Karpas-422 (cell line): ENCODE measurements around the gene ZNF154. TPM values are rescaled to one million over a fixed set of nuclear protein-coding genes. Genes with fewer than 3 reads are reported as not detected.

ENCODE experiments used
- DNase-seq: peaks from one replicate; pipeline ENCODE4 v3.0.0-alpha.2; 2015
- H2AFZ ChIP-seq: fragments of 200-600 bp; sonication (generic); 2 replicates; pipeline ENCODE4 v1.6.1; 2014; ENCODE audit warnings: antibody characterized with exemption, low read length, mixed read lengths
- H3K27ac ChIP-seq: fragments of 200-600 bp; sonication (generic); 2 replicates; pipeline ENCODE4 v1.5.1; 2014; ENCODE audit warnings: mild to moderate bottlenecking, low read length, moderate library complexity
- H3K27me3 ChIP-seq: fragments of 200-600 bp; sonication (generic); 2 replicates; pipeline ENCODE4 v1.6.1; 2014; ENCODE audit warnings: low read length, mixed read lengths
- H3K36me3 ChIP-seq: fragments of 200-600 bp; sonication (generic); 2 replicates; pipeline ENCODE4 v1.6.1; 2014; ENCODE audit warnings: low read length, mixed read lengths; ENCODE audit not compliant: insufficient read depth
- H3K4me1 ChIP-seq: fragments of 200-600 bp; sonication (generic); 2 replicates; pipeline ENCODE4 v1.6.1; 2014; ENCODE audit warnings: mild to moderate bottlenecking, low read length, mixed read lengths
- H3K4me2 ChIP-seq: fragments of 200-600 bp; sonication (generic); 2 replicates; pipeline ENCODE4 v1.6.1; 2014; ENCODE audit warnings: low read length, low read depth, mild to moderate bottlenecking; ENCODE audit not compliant: poor library complexity, severe bottlenecking
- H3K4me3 ChIP-seq: fragments of 200-600 bp; sonication (generic); 2 replicates; pipeline ENCODE4 v1.5.1; 2014; ENCODE audit warnings: mild to moderate bottlenecking, antibody characterized with exemption, low read length, mixed read lengths
- H3K79me2 ChIP-seq: fragments of 200-600 bp; sonication (generic); 2 replicates; pipeline ENCODE4 v1.6.1; 2014; ENCODE audit warnings: mild to moderate bottlenecking, low read length, mixed read lengths
- H3K9ac ChIP-seq: fragments of 200-600 bp; sonication (generic); 2 replicates; pipeline ENCODE4 v1.6.0; 2014; ENCODE audit warnings: low read length
- H3K9me2 ChIP-seq: fragments of 200-600 bp; sonication (generic), shearing (Covaris generic); replicated peaks from 2 replicates; pipeline ENCODE4 v1.6.0; 2014; ENCODE audit warnings: mild to moderate bottlenecking, low read length, moderate library complexity; ENCODE audit not compliant: insufficient read depth
- H3K9me3 ChIP-seq: fragments of 300-700, 200-600 bp; sonication (generic); 2 replicates; pipeline ENCODE4 v1.6.1; 2014; ENCODE audit warnings: low read length, mixed read lengths
- H4K20me1 ChIP-seq: fragments of 200-600 bp; sonication (generic); 2 replicates; pipeline ENCODE4 v1.6.1; 2014; ENCODE audit warnings: mild to moderate bottlenecking, antibody characterized with exemption, low read length, low read depth; ENCODE audit not compliant: insufficient read depth
- total RNA-seq: library from RNA; depleted of rRNA; stranded (reverse); fragments of >200 nt; shearing (Covaris generic); gene quantifications from 2 replicates; pipeline ENCODE4 v1.2.3, GENCODE V29; 2014; ENCODE audit warnings: low replicate concordance; rRNA removed

The ZNF154 gene
- total RNA-seq, 1 experiment from 2014 or later: not detected

GRCh38 chr19:57651654-57651996, 57.4 kb downstream of the ZNF154 start:
- Histone ChIP-seq H3K4me2 (no peak overlapping the region), H3K9ac (no peak overlapping the region), H3K9me2 (no peaks in the 10 kb centered on the region), H2AFZ (no peak overlapping the region), H3K36me3 (no peaks in the 10 kb centered on the region; the same call in 1 of the 2 replicates), H3K9me3 (peaks cover 7% of the 10 kb centered on the region; the same call in 1 of the 2 replicates), H3K4me1 (no peaks in the 10 kb centered on the region), H3K79me2 (no peaks in the 10 kb centered on the region), H3K4me3 (no peak overlapping the region), H3K27me3 (no peaks in the 10 kb centered on the region), H4K20me1 (no peaks in the 10 kb centered on the region), H3K27ac (no peak overlapping the region)
- no peak for DNase-seq

GRCh38 chr19:57648331-57649003, 60.5 kb downstream of the ZNF154 start:
- Histone ChIP-seq H3K36me3 (peaks cover 4% of the 10 kb centered on the region), H3K27me3 (no peaks in the 10 kb centered on the region), H3K9ac (no peak overlapping the region), H4K20me1 (no peaks in the 10 kb centered on the region), H3K4me2 (no peak overlapping the region), H3K4me3 (no peak overlapping the region), H3K4me1 (no peaks in the 10 kb centered on the region), H3K27ac (no peak overlapping the region), H3K9me3 (no peaks in the 10 kb centered on the region), H2AFZ (no peak overlapping the region), H3K79me2 (no peaks in the 10 kb centered on the region), H3K9me2 (no peaks in the 10 kb centered on the region)
- DNase-seq: no peak

Other genes with a start within 250 kb of the ZNF154 start
- gene ZNF772, start 231.6 kb downstream of the ZNF154 start, total RNA-seq: 0.45 and 4.6 TPM in 2 replicates
- gene ZNF419, start 221.5 kb downstream of the ZNF154 start, total RNA-seq: 4.2 and 5.1 TPM in 2 replicates
- gene ZNF773, start 209.3 kb downstream of the ZNF154 start, total RNA-seq: 19.4 and 25.2 TPM in 2 replicates
- 6.7 and 9.8 TPM in 2 replicates for gene ZNF549, start 181.8 kb downstream of the ZNF154 start, total RNA-seq
- gene ZNF550, start 149.3 kb downstream of the ZNF154 start, total RNA-seq: 5.5 and 5.7 TPM in 2 replicates
- gene ZNF416, start 130.3 kb downstream of the ZNF154 start, total RNA-seq: 3.1 and 4.6 TPM in 2 replicates
- 0.11 TPM in 2 replicates for gene ZIK1, start 125.1 kb downstream of the ZNF154 start, total RNA-seq
- gene ZNF530, start 109.3 kb downstream of the ZNF154 start, total RNA-seq: 5.2 and 7.7 TPM in 2 replicates
- 13.7 and 23.4 TPM in 2 replicates for gene ZNF134, start 95.0 kb downstream of the ZNF154 start, total RNA-seq
- gene ZNF211, start 76.0 kb downstream of the ZNF154 start, total RNA-seq: 21.8 and 22.2 TPM in 2 replicates
- not detected in 2 replicates for gene ZSCAN4, start 40.3 kb downstream of the ZNF154 start, total RNA-seq
- gene ZNF551, start 27.2 kb downstream of the ZNF154 start, total RNA-seq: 17.0 and 20.9 TPM in 2 replicates
- gene ZNF671, start 18.4 kb upstream of the ZNF154 start, total RNA-seq: 5.5 and 9.3 TPM in 2 replicates
- 13.1 and 33.4 TPM in 2 replicates for gene ZNF776, start 37.6 kb upstream of the ZNF154 start, total RNA-seq
- 33.7 and 35.9 TPM in 2 replicates for gene ZNF586, start 60.5 kb upstream of the ZNF154 start, total RNA-seq
- gene ZNF552, start 105.7 kb upstream of the ZNF154 start, total RNA-seq: 17.7 and 20.3 TPM in 2 replicates
- gene ZNF587B, start 121.1 kb upstream of the ZNF154 start, total RNA-seq: 16.3 and 20.1 TPM in 2 replicates
- 22.2 and 36.4 TPM in 2 replicates for gene ZNF587, start 140.7 kb upstream of the ZNF154 start, total RNA-seq
- gene ZNF814, start 179.8 kb upstream of the ZNF154 start, total RNA-seq: 16.3 and 24.2 TPM in 2 replicates
- 12.3 TPM in 2 replicates for gene ZNF417, start 207.4 kb upstream of the ZNF154 start, total RNA-seq
- 0.14 and 0.22 TPM in 2 replicates for gene ZNF418, start 226.2 kb upstream of the ZNF154 start, total RNA-seq
- 0.75 and 3.8 TPM in 2 replicates for gene ZNF256, start 238.5 kb upstream of the ZNF154 start, total RNA-seq